LNCAP (cell line): ENCODE results near the gene ATG9A.

ENCODE experiments used
- CTCF ChIP-seq: fragments of 450-650 bp; IDR thresholded peaks from 2 replicates; pipeline ENCODE4 v1.5.1; 2017; ENCODE audit warnings: mild to moderate bottlenecking

The ATG9A gene

GRCh38 chr2:219210196-219210885, 19.1 kb downstream of the ATG9A start:
- TF ChIP-seq CTCF: no peak

- TF ChIP-seq CTCF: no peak
Observed at GRCh38 chr2:219209236-219210195, 19.9 kb downstream of the ATG9A start.

- no peak for TF ChIP-seq CTCF
Observed at GRCh38 chr2:219207884-219208740, 21.3 kb downstream of the ATG9A start.

- no peak for TF ChIP-seq CTCF
Observed at GRCh38 chr2:219207134-219207883, 22.1 kb downstream of the ATG9A start.

- no peak for TF ChIP-seq CTCF
Observed at GRCh38 chr2:219206328-219207133, 22.9 kb downstream of the ATG9A start, which contains the start of gene ZFAND2B. Gene ZFAND2B, plus strand, starts transcription at chr2:219206782. Its CDS starts 206 bp downstream, at chr2:219206988.

GRCh38 chr2:219205981-219206327, 23.5 kb downstream of the ATG9A start:
- TF ChIP-seq CTCF: no peak
